ENCODE data around the gene IFI27L2.

IFI27L2 gene, protein sequence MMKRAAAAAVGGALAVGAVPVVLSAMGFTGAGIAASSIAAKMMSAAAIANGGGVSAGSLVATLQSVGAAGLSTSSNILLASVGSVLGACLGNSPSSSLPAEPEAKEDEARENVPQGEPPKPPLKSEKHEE

DNA sequence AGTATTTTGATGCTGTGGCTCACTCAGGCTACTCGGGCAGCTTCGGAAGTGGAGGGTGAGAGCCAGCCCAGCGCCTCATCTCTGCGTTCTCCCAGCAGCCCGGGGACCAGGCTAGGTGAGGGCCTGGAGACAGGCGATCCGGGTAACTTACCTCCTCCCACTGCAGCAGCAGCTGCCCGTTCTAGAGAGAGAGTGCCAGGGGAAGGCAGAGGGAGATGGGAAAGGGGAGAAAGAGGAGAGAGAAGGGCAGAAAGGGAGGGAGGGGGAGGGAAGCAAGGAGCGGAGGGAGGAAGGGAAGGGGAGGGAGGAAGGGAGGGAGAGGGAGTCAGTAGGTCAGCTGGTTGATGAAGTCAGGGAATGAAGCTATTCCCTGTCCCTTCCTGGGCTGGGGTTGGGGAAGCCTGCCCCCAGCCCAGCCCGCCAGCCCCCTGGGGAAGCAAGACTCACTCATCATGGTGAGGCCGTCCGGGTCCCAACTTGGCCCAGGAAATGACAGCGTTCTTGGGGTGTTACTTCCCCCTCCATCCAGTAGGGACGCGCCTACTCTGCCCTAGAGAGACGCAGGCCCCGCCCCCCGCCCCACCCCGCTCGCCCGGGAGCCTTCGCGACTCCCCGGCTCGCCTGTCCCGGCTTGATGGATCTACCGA is at the start of gene IFI27L2:
Gene IFI27L2, minus strand, starts transcription at position 494 of the 647 bp plus-strand sequence. Its CDS starts 40 bp downstream, at position 454.
- DNase-seq (ENCODE audit: low spot score), result peak; percentile 95
- in situ Hi-C loops (cut with MboI; ENCODE audit: low sequenced_read_pairs, unreplicated experiment), result loop anchor here (10.0 kb wide), 1 partner anchor 194 kb away; no protein-coding TSS in a partner anchor
- TF ChIP-seq, protein P1, sequence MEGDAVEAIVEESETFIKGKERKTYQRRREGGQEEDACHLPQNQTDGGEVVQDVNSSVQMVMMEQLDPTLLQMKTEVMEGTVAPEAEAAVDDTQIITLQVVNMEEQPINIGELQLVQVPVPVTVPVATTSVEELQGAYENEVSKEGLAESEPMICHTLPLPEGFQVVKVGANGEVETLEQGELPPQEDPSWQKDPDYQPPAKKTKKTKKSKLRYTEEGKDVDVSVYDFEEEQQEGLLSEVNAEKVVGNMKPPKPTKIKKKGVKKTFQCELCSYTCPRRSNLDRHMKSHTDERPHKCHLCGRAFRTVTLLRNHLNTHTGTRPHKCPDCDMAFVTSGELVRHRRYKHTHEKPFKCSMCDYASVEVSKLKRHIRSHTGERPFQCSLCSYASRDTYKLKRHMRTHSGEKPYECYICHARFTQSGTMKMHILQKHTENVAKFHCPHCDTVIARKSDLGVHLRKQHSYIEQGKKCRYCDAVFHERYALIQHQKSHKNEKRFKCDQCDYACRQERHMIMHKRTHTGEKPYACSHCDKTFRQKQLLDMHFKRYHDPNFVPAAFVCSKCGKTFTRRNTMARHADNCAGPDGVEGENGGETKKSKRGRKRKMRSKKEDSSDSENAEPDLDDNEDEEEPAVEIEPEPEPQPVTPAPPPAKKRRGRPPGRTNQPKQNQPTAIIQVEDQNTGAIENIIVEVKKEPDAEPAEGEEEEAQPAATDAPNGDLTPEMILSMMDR (IDR thresholded peaks at IDR 0.05; ENCODE audit: borderline replicate concordance, control extremely low read depth, extremely low read depth, insufficient read depth, missing control alignments), result peak; percentile 8

DNA sequence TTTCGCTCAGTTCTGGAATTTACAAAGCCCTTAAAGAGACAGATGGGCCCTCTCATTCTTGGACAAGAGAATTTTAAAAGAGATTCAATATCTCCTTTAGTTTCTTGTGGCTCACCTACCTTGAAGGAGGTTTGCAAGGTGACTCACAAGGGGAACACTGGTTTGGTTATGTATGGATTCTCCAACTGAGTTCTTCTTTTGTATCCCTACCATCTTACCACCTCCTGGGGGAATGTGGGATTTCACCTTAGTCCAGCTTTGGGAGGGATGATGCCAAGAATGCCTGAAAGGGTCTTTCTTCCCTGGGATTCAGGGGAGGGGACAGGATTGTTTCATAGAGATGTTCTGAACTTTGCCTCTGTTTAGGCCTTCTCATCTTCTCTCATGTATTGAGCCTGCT is 48.4 kb upstream of the IFI27L2 start:
- no peak for DNase-seq (ENCODE audit: low spot score)
- in situ Hi-C loops (cut with MboI; ENCODE audit: low sequenced_read_pairs, unreplicated experiment), result no loop called here
- TF ChIP-seq, protein P1 (IDR thresholded peaks at IDR 0.05; ENCODE audit: borderline replicate concordance, control extremely low read depth, extremely low read depth, insufficient read depth, missing control alignments), result no peak

DNA sequence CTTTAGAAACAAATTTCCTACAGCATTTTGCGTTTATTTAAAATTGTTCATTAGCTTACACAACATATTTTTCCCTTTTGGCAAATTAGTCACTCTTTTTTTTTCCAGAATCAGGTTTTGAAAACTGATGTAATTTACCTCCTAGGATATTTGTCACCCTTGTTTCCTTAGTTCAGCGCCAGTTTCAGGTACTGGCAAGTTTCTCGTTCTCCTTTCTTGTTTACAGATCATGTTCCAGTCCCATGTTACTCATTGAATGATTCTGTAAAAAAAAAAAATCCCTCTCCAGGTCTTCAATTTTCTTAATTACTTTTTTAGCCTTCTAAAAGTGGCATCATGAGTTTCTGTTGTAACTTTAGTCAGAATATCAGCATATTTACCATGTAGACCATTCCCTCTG is 47.4 kb upstream of the IFI27L2 start:
- TF ChIP-seq, protein P1 (IDR thresholded peaks at IDR 0.05; ENCODE audit: borderline replicate concordance, control extremely low read depth, extremely low read depth, insufficient read depth, missing control alignments), result no peak
- no peak for DNase-seq (ENCODE audit: low spot score)
- in situ Hi-C loops (cut with MboI; ENCODE audit: low sequenced_read_pairs, unreplicated experiment), result no loop called here

DNA sequence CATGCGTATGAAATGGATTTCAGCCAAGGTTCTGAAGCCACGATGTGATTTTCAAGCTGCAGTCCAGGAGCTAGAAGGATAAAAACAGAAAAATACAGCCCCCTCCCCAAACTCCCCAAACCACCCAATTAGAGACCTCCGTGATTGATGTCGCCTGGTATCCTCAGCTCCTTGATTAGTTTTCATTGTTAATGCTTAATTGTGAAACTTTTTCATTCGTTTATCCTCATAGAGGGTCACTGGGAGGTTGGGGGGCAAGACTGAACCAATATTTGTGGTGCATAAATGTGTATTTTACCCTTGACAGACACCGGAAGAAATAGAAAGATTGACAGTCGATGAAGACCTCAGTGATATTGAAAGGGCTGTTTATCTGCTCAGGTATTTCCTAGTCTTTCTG is 46.3 kb upstream of the IFI27L2 start:
- in situ Hi-C loops (cut with MboI; ENCODE audit: low sequenced_read_pairs, unreplicated experiment), result no loop called here

DNA sequence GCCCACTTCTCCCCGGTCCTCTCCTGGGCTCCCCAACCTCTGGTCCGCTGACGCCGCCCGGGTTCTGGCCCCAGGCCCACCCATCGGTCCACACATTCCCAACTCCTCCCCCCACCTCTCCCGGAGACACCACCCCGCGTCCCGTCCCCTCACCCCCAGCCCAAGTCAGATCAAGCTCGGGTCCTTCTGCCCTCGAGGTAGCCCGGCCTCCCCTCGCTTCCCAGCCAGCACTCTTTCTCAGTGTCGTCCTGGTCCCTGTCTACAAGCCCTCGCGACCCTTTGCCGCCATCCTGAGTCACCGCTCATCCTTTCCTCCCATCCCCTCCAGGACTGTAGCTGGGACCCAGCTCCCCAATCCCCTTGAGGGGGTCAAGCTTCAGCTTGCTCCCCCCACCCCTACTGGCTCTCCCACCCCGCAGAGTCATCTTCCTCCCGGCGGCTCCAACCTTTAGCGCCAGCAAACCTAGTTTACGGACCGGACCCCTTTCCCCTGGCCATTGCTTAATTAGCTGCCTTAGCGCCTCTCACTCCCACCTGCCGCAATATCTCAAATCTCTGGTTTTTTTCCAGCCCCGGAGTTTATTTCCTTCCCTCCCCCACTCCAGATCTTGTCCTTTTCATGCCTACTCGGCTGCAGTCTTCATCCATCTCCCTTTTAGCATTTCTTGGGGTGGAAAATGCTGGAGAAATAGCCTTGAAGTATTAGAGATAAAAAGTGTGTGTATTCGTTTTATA is 45.8 kb upstream of the IFI27L2 start:
- in situ Hi-C loops (cut with MboI; ENCODE audit: low sequenced_read_pairs, unreplicated experiment), result no loop called here
- no peak for DNase-seq (ENCODE audit: low spot score)
- TF ChIP-seq, protein P1 (IDR thresholded peaks at IDR 0.05; ENCODE audit: borderline replicate concordance, control extremely low read depth, extremely low read depth, insufficient read depth, missing control alignments), result no peak

More for the DNA sequence above, 46.3 kb upstream of the IFI27L2 start:
- no peak for DNase-seq (ENCODE audit: low spot score)
- TF ChIP-seq, protein P1 (IDR thresholded peaks at IDR 0.05; ENCODE audit: borderline replicate concordance, control extremely low read depth, extremely low read depth, insufficient read depth, missing control alignments), result no peak

DNA sequence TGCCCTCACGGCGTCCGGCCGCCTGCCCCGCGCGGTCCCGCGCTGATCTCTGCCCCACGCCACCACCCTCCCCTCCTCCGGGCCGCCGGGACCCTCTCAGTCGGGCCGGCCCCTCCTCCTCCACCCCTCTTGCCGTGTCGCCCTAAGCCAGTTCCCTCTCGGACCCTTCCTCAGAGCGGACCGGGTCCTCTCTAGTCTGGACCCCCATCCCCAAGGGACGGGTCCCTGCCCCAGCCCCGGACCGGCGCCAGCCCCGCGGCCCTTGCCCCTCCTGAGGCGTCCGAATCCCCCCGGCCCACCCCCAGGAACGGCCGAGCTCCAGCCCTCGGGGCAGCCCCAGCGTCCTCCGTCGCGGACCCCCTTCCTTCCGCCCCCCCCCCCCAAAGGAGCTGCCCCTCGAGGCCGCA is 45.2 kb upstream of the IFI27L2 start:
- TF ChIP-seq, protein P1 (IDR thresholded peaks at IDR 0.05; ENCODE audit: borderline replicate concordance, control extremely low read depth, extremely low read depth, insufficient read depth, missing control alignments), result no peak
- no peak for DNase-seq (ENCODE audit: low spot score)
- in situ Hi-C loops (cut with MboI; ENCODE audit: low sequenced_read_pairs, unreplicated experiment), result loop anchor here (25.0 kb wide), 1 partner anchor 512 kb away; no protein-coding TSS in a partner anchor

Measured in GM13976 (cell line).